GM12874 (cell line): ENCODE results near the gene NCMAP.

Source experiments
- CTCF ChIP-seq: IDR thresholded peaks from 2 replicates; pipeline ENCODE4 v1.5.1; 2011; ENCODE audit warnings: low read depth, mild to moderate bottlenecking, control low read depth, low read length, moderate library complexity; ENCODE audit not compliant: insufficient read depth

NCMAP gene

DNA sequence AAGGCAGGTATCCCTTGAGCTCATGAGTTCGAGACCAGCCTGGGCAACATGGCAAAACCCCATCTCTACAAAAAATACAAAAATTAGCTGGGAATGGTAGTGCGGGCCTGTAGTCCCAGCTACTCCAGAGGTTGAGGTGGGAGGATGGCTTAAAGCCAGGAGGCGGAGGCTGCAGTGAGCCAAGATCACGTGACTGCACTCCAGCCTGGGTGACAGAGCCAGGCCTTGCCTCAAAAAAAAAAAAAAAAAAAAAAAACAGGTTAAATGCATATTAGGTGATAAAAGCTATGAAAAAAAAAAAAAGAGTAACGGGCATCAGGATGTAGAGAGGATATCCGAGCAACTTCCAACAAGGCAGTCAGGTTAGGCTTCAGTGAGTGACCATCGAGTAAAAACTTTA lies 84.4 kb downstream of the NCMAP start:
- TF ChIP-seq CTCF: no peak

GRCh38 chr1:24641646-24642151 lies 85.8 kb downstream of the NCMAP start:
- no peak for TF ChIP-seq CTCF

DNA sequence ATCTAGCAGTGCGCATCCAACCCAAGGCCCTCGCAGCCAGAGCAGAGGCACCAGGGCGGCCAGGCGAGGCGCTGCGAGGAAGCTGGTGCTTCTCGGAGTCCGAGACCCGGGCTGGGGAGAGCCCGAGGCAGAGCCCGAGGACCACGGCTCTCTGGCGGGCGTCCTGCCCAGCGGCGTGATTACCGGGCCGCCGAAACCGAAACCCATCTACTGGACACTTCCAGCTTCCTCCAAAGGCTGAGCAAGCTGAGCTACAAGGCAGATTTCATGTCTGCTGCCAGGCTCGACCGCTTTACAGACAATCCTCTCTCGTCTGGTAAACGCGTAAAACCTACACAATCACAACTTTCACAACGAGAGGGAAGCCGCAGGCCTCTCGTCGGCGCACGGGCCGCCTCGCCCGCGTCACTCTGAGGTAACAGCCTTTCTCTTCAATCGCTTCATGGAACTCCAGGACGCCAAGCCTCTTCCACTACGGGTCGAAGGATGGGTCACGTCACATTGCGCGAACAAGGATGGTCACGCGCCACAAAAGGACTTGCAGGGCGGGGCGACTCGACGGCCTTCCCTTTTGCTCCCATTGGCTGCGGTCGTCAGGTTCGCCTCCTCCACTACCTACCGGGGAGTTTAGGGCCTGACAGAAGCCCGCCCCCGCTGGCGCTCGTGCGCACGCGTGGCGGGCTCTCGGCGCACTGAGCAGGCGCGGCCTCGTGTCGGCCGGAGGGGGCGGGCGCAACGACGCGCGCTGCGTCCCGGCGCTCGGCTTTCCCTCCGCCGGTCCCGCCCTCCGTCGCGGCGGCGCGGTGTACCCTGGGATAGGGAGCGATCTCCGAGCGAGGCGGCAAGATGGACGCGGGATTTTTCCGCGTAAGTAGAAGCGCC lies 86.8 kb downstream of the NCMAP start, which contains the start of gene SRRM1:
SRRM1 (plus strand) TSS at position 822 of the 882 bp plus-strand sequence; CDS start at position 847, 25 bp downstream.
- no peak for TF ChIP-seq CTCF

GRCh38 chr1:24643363-24644099 lies 87.6 kb downstream of the NCMAP start:
- TF ChIP-seq CTCF: no peak

- no peak for TF ChIP-seq CTCF
Observed at GRCh38 chr1:24644100-24644384, 88.2 kb downstream of the NCMAP start.

DNA sequence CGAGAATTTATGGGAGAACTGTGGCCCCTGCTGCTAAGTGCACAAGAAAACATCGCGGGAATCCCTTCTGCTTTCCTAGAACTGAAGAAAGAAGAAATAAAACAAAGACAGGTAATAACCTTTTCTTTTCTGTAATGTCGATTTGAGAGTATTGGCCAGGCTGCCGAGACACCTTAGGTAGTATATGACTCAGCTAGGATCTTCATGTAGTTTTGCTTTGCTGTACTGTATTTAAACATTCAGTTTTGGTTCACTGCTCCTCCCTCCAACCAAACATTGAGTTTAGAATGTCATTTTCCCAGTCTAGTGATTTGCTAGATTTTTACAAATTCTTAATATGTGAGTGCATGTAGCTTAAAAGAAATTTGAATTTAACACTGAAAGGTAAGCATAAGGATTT lies 93.0 kb downstream of the NCMAP start:
- TF ChIP-seq CTCF: no peak

DNA sequence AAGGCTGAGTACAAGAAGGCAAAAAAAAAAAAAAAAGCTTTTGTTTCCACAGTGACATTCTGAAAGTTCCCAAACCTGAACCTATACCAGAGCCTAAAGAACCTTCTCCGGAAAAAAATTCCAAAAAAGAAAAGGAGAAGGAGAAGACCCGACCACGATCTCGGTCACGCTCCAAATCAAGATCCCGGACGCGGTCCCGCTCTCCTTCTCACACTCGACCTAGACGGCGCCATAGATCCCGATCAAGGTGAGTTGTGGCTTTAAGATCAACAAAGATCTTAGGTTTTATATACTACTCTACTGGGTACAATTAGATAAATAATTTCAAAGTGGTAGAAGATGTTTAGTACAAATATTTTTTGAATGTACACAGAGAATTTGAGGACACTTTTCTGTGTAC lies 96.5 kb downstream of the NCMAP start:
- no peak for TF ChIP-seq CTCF
